Parathyroid adenoma (tissue), 2 donors: Measurements from ENCODE around the gene LIPG.

Source experiments
- H2AFZ ChIP-seq: fragments of 300-600 bp; sonication (generic); one replicate; pipeline ENCODE4 v1.7.0; 2017; ENCODE audit warnings: antibody characterized with exemption, mild to moderate bottlenecking
- H3K27ac ChIP-seq: fragments of 300-600 bp; sonication (generic); one replicate; pipeline ENCODE4 v1.7.0; 2017
- H3K27me3 ChIP-seq: fragments of 300-600 bp; sonication (generic); one replicate; pipeline ENCODE4 v1.7.0; 2017; ENCODE audit warnings: low read length; ENCODE audit not compliant: control insufficient read depth, insufficient read depth
- H3K36me3 ChIP-seq: fragments of 300-600 bp; sonication (generic); one replicate; pipeline ENCODE4 v1.7.0; 2017; ENCODE audit warnings: low read length; ENCODE audit not compliant: control insufficient read depth, insufficient read depth
- H3K4me1 ChIP-seq: fragments of 300-600 bp; sonication (generic); one replicate; pipeline ENCODE4 v1.7.0; 2017; ENCODE audit warnings: control low read depth
- H3K4me2 ChIP-seq: fragments of 300-600 bp; sonication (generic); one replicate; pipeline ENCODE4 v1.7.0; 2017; ENCODE audit warnings: low read length
- H3K4me3 ChIP-seq: fragments of 300-600 bp; sonication (generic); one replicate; pipeline ENCODE4 v1.7.0; 2017; ENCODE audit warnings: low read depth, low read length
- H3K79me2 ChIP-seq: fragments of 300-600 bp; sonication (generic); one replicate; pipeline ENCODE4 v1.7.0; 2017; ENCODE audit warnings: control low read depth
- H3K9ac ChIP-seq: fragments of 300-600 bp; sonication (generic); one replicate; pipeline ENCODE4 v1.7.0; 2017; ENCODE audit warnings: mild to moderate bottlenecking
- H3K9me3 ChIP-seq: fragments of 300-600 bp; sonication (generic); one replicate; pipeline ENCODE4 v1.7.0; 2017; ENCODE audit warnings: low read length; ENCODE audit not compliant: control insufficient read depth
- CTCF ChIP-seq: fragments of 300-600 bp; sonication (generic); IDR thresholded peaks from one replicate; pipeline ENCODE4 v1.7.0; 2017; ENCODE audit warnings: antibody characterized with exemption, mild to moderate bottlenecking
- donor health status: primary hyperparathyroidism.

Gene LIPG

GRCh38 chr18:49591775-49592174 is 29.9 kb downstream of the LIPG start:
- no peak overlapping the region for H3K9ac ChIP-seq
- no peaks in the 10 kb centered on the region for H3K9me3 ChIP-seq
- H3K79me2 ChIP-seq, result no peaks in the 10 kb centered on the region
- TF ChIP-seq CTCF, result no peak
- H3K4me2 ChIP-seq, result no peak overlapping the region
- H3K36me3 ChIP-seq, result no peaks in the 10 kb centered on the region
- H3K27me3 ChIP-seq, result no peaks in the 10 kb centered on the region
- H3K4me1 ChIP-seq, result no peaks in the 10 kb centered on the region
- no peak overlapping the region for H2AFZ ChIP-seq
- H3K27ac ChIP-seq, result no peak overlapping the region
- H3K4me3 ChIP-seq, result no peak overlapping the region

- TF ChIP-seq CTCF, result no peak
- H3K27me3 ChIP-seq, result no peaks in the 10 kb centered on the region
- H3K9ac ChIP-seq, result no peak overlapping the region
- no peaks in the 10 kb centered on the region for H3K4me1 ChIP-seq
- no peaks in the 10 kb centered on the region for H3K9me3 ChIP-seq
- no peak overlapping the region for H3K4me2 ChIP-seq
- H3K36me3 ChIP-seq, result no peaks in the 10 kb centered on the region
- no peak overlapping the region for H3K27ac ChIP-seq
- no peak overlapping the region for H2AFZ ChIP-seq
- H3K4me3 ChIP-seq, result no peak overlapping the region
- H3K79me2 ChIP-seq, result no peaks in the 10 kb centered on the region
Measured at GRCh38 chr18:49596687-49597086, 34.8 kb downstream of the LIPG start.

GRCh38 chr18:49597157-49597931 is 35.5 kb downstream of the LIPG start:
- no peak overlapping the region for H3K9ac ChIP-seq
- no peak overlapping the region for H3K4me2 ChIP-seq
- H3K4me3 ChIP-seq, result no peak overlapping the region
- no peaks in the 10 kb centered on the region for H3K36me3 ChIP-seq
- no peaks in the 10 kb centered on the region for H3K4me1 ChIP-seq
- no peaks in the 10 kb centered on the region for H3K9me3 ChIP-seq
- H3K27ac ChIP-seq, result no peak overlapping the region
- no peak for TF ChIP-seq CTCF
- H3K27me3 ChIP-seq, result no peaks in the 10 kb centered on the region
- H2AFZ ChIP-seq, result no peak overlapping the region
- H3K79me2 ChIP-seq, result no peaks in the 10 kb centered on the region

GRCh38 chr18:49601211-49601610 is 39.4 kb downstream of the LIPG start:
- H3K9ac ChIP-seq, result no peak overlapping the region
- no peak overlapping the region for H3K27ac ChIP-seq
- H3K36me3 ChIP-seq, result no peaks in the 10 kb centered on the region
- H3K27me3 ChIP-seq, result no peaks in the 10 kb centered on the region
- H3K4me3 ChIP-seq, result no peak overlapping the region
- no peak for TF ChIP-seq CTCF
- no peak overlapping the region for H3K4me2 ChIP-seq
- H3K4me1 ChIP-seq, result no peaks in the 10 kb centered on the region
- H3K79me2 ChIP-seq, result no peaks in the 10 kb centered on the region
- H3K9me3 ChIP-seq, result no peaks in the 10 kb centered on the region
- no peak overlapping the region for H2AFZ ChIP-seq
